ENCODE data around the gene MDFIC.

Gene MDFIC

GRCh38 chr7:114921631-114922025 is 266 bp upstream of the MDFIC start:
- DNase-seq (ENCODE audit: low read depth), result no peak
- no peak overlapping the region for H3K4me3 ChIP-seq (ENCODE audit: low read depth, low read length)
- TF ChIP-seq CTCF (IDR thresholded peaks at IDR 0.05; ENCODE audit: low read depth, low read length), result no peak
- TF ChIP-seq, protein P1, sequence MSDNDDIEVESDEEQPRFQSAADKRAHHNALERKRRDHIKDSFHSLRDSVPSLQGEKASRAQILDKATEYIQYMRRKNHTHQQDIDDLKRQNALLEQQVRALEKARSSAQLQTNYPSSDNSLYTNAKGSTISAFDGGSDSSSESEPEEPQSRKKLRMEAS (IDR thresholded peaks at IDR 0.05; ENCODE audit: low read depth, low read length), result no peak
- TF ChIP-seq MYC (IDR thresholded peaks at IDR 0.05; ENCODE audit: low read depth, low read length), result no peak
- no peak for TF ChIP-seq POLR2A (IDR thresholded peaks at IDR 0.05; ENCODE audit: extremely low read depth, insufficient read length)

GRCh38 chr7:114922652-114923402 is 933 bp downstream of the MDFIC start:
- DNase-seq (ENCODE audit: low read depth), result peak; percentile 43

GRCh38 chr7:114923403-114923713 is 1.5 kb downstream of the MDFIC start:
- TF ChIP-seq POLR2A (IDR thresholded peaks at IDR 0.05; ENCODE audit: extremely low read depth, insufficient read length), result no peak
- no peak for TF ChIP-seq CTCF (IDR thresholded peaks at IDR 0.05; ENCODE audit: low read depth, low read length)
- no peak for TF ChIP-seq MYC (IDR thresholded peaks at IDR 0.05; ENCODE audit: low read depth, low read length)
- TF ChIP-seq, protein P1 (IDR thresholded peaks at IDR 0.05; ENCODE audit: low read depth, low read length), result no peak
- DNase-seq (ENCODE audit: low read depth), result no peak
- H3K4me3 ChIP-seq (ENCODE audit: low read depth, low read length), result peak overlapping the region; percentile 30

More at GRCh38 chr7:114922652-114923402, 933 bp downstream of the MDFIC start:
- peak overlapping the region; percentile 42 for H3K4me3 ChIP-seq (ENCODE audit: low read depth, low read length)
- TF ChIP-seq, protein P1 (IDR thresholded peaks at IDR 0.05; ENCODE audit: low read depth, low read length), result no peak
- TF ChIP-seq MYC (IDR thresholded peaks at IDR 0.05; ENCODE audit: low read depth, low read length) (no peak), CTCF (IDR thresholded peaks at IDR 0.05; ENCODE audit: low read depth, low read length) (no peak), POLR2A (IDR thresholded peaks at IDR 0.05; ENCODE audit: extremely low read depth, insufficient read length) (no peak)

GRCh38 chr7:114924038-114924712 is 2.3 kb downstream of the MDFIC start:
- no peak for TF ChIP-seq POLR2A (IDR thresholded peaks at IDR 0.05; ENCODE audit: extremely low read depth, insufficient read length)
- no peak for TF ChIP-seq CTCF (IDR thresholded peaks at IDR 0.05; ENCODE audit: low read depth, low read length)
- TF ChIP-seq MYC (IDR thresholded peaks at IDR 0.05; ENCODE audit: low read depth, low read length), result no peak
- TF ChIP-seq, protein P1 (IDR thresholded peaks at IDR 0.05; ENCODE audit: low read depth, low read length), result no peak
- no peak overlapping the region for H3K4me3 ChIP-seq (ENCODE audit: low read depth, low read length)
- DNase-seq (ENCODE audit: low read depth), result no peak

- no peak for DNase-seq (ENCODE audit: low read depth)
- TF ChIP-seq MYC (IDR thresholded peaks at IDR 0.05; ENCODE audit: low read depth, low read length) (no peak), CTCF (IDR thresholded peaks at IDR 0.05; ENCODE audit: low read depth, low read length) (no peak), POLR2A (IDR thresholded peaks at IDR 0.05; ENCODE audit: extremely low read depth, insufficient read length) (no peak)
- TF ChIP-seq, protein P1 (IDR thresholded peaks at IDR 0.05; ENCODE audit: low read depth, low read length), result no peak
- no peak overlapping the region for H3K4me3 ChIP-seq (ENCODE audit: low read depth, low read length)
Observed at GRCh38 chr7:114925434-114925833, 3.5 kb downstream of the MDFIC start.

Data from NB4 (cell line).